Memory B cell (primary cell): ENCODE results near the gene LTBP1.
"Not testable (repeated sequence)": the region's sequence is repeated elsewhere in the genome, so short reads cannot be mapped to it uniquely, and the experiment has no call there.

Source experiments
- ATAC-seq: fragments of 150-1000 bp; cut with Tn5 transposase; 2 replicates; pipeline ENCODE4 v1.10.0; 2021; ENCODE audit warnings: low read depth, mild to moderate bottlenecking, moderate library complexity
- DNase-seq, 2 donors: peaks; one replicate each; pipeline ENCODE4 v3.0.0; 2022; ENCODE audit warnings: low spot score in 2 of 2
- H3K27ac Mint-ChIP-seq: one replicate; pipeline ENCODE4 v1.8.0; 2022; ENCODE audit warnings: mild to moderate bottlenecking, moderate library complexity, mixed read lengths
- H3K27me3 Mint-ChIP-seq: one replicate; pipeline ENCODE4 v1.8.0; 2022; ENCODE audit warnings: mixed read lengths
- H3K36me3 Mint-ChIP-seq: one replicate; pipeline ENCODE4 v1.8.0; 2022; ENCODE audit warnings: mild to moderate bottlenecking, mixed read lengths
- H3K4me1 Mint-ChIP-seq: one replicate; pipeline ENCODE4 v1.8.0; 2022; ENCODE audit warnings: mixed read lengths
- H3K4me3 Mint-ChIP-seq: one replicate; pipeline ENCODE4 v1.8.0; 2022; ENCODE audit warnings: mild to moderate bottlenecking, moderate library complexity, mixed read lengths
- H3K9me3 Mint-ChIP-seq: one replicate; pipeline ENCODE4 v1.8.0; 2022; ENCODE audit warnings: mixed read lengths

Gene LTBP1

DNA sequence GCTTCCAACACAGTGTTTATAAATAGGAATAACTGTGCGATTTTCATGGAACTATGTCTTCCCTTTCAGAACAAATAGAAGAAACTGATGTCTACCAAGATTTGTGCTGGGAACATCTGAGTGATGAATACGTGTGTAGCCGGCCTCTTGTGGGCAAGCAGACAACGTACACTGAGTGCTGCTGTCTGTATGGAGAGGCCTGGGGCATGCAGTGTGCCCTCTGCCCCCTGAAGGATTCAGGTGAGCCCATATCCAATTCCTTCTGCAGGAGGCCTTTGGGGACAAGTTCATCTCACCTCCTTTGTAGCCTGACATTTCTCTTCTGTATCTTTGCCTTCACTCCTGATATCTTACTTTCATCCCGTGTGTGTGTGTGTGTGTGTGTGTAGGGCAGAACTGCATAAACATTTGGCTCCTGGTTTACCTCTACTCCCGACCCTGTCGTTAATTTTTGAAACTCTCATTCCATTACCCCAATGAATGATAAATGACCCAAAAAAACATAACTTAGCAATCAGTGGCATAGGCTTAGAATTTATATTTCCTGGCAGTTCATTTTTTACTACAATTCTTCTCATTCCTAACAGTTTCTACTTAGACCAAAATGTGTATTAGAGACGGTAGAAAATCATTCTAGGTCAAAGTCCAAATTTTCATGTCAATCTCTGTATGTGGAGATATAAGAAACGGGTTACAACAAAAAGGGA, 418.7 kb downstream of the LTBP1 start:
- H3K27ac Mint-ChIP-seq = no peak overlapping the region
- H3K9me3 Mint-ChIP-seq = no peaks in the 10 kb centered on the region
- ATAC-seq (no peak), DNase-seq (no peak)
- no peak overlapping the region for H3K4me3 Mint-ChIP-seq
- H3K27me3 Mint-ChIP-seq = peaks cover 5% of the 10 kb centered on the region
- no peaks in the 10 kb centered on the region for H3K36me3 Mint-ChIP-seq
- H3K4me1 Mint-ChIP-seq = no peaks in the 10 kb centered on the region

DNA sequence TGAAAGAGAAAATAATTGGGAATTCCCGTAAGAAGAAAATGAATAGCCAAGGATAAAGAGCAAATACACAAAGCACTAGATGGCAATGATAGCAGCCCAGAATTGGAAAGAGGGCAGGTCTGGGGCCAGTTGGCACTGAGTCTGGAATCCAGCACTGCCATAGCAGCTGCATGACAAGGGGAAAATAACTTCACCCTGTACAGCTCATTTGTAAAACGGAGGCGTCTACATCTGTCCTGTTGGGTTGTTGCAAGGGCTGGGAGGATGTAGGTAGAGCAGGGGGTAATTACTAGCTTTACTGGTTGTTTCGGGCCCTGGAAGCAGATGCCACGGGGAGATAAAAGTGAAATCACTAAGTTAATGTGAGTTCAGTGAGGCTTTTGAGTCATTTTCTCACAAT, 419.7 kb downstream of the LTBP1 start:
- H3K9me3 Mint-ChIP-seq = no peaks in the 10 kb centered on the region
- no peak overlapping the region for H3K4me3 Mint-ChIP-seq
- H3K4me1 Mint-ChIP-seq = no peaks in the 10 kb centered on the region
- no peak for DNase-seq
- no peak overlapping the region for H3K27ac Mint-ChIP-seq
- ATAC-seq = no peak
- peaks cover 5% of the 10 kb centered on the region for H3K27me3 Mint-ChIP-seq
- no peaks in the 10 kb centered on the region for H3K36me3 Mint-ChIP-seq

DNA sequence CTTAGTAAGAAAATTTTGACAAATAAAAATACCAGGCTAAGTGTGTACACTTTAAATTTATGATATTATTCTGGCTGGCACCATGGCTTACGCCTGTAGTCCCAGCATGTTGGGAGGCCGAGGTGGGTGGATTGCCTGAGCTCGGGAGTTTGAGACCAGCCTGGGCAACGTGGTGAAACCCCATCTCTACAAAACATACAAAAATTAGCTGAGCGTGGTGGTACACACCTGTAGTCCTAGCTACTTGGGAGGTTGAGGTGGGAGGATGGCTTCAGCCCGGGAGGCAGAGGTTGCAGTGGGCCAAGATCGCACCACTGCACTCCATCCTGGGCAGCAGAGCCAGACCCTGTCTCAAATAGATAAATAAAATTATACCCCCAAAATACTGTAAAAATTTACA, 421.8 kb downstream of the LTBP1 start:
- not testable (repeated sequence) for ATAC-seq, H3K4me1 Mint-ChIP-seq, H3K27ac Mint-ChIP-seq, H3K9me3 Mint-ChIP-seq, DNase-seq, H3K27me3 Mint-ChIP-seq, H3K36me3 Mint-ChIP-seq, H3K4me3 Mint-ChIP-seq

DNA sequence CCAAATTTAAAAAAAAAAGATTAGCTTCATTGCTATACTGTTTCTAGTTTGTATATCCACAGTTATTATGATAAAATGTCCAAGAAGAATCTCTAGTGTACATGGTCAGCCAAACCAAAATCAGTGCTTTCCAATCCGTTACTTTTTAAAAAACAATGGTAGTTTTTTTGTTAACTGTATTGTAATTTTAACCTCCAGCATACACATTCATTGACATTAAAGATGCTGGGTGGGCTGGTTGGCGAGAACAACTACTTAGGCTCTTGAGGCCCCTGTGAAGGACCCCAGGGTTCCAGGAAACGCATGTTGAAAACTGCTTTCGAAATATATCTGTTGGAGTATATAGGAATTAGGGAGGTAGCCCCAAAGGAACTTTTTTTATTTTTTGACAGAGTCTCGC, 422.4 kb downstream of the LTBP1 start:
- ATAC-seq (no peak), DNase-seq (no peak)
- H3K27me3 Mint-ChIP-seq = peaks cover 5% of the 10 kb centered on the region
- no peaks in the 10 kb centered on the region for H3K9me3 Mint-ChIP-seq
- H3K4me1 Mint-ChIP-seq = no peaks in the 10 kb centered on the region
- no peak overlapping the region for H3K4me3 Mint-ChIP-seq
- no peaks in the 10 kb centered on the region for H3K36me3 Mint-ChIP-seq
- H3K27ac Mint-ChIP-seq = no peak overlapping the region

DNA sequence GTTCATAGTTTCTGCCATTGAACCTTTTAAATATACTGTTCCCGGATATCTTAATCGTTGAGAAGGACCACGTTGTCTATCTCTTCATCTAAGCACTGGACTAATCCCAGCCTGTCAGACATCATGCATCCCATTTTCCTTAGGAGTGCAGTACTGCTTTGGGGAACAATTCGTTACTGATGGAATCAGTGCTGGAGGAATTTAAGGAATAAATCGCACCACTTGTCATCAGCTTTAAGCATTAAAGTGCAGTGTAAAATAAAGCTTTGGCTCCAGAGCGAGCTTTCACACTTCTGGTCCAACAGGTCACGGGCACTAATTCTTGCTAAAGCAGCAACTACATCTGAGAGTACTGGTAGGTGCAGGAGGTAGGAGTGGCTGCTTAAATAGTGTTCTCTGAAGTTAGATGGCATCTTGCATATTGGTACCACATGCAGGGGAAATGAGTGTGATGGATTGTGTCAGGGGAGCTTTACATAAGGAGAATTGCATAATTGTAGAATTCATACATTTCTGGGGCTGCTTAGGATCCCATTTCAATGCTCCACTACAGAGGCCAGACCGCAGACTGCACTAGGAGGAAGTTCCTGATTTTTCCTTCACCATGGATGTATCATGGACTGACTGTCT, 424.0 kb downstream of the LTBP1 start:
- DNase-seq = no peak
- no peaks in the 10 kb centered on the region for H3K36me3 Mint-ChIP-seq
- H3K9me3 Mint-ChIP-seq = no peaks in the 10 kb centered on the region
- no peak overlapping the region for H3K4me3 Mint-ChIP-seq
- no peak overlapping the region for H3K27ac Mint-ChIP-seq
- no peaks in the 10 kb centered on the region for H3K4me1 Mint-ChIP-seq
- no peak for ATAC-seq
- H3K27me3 Mint-ChIP-seq = peaks cover 2% of the 10 kb centered on the region

DNA sequence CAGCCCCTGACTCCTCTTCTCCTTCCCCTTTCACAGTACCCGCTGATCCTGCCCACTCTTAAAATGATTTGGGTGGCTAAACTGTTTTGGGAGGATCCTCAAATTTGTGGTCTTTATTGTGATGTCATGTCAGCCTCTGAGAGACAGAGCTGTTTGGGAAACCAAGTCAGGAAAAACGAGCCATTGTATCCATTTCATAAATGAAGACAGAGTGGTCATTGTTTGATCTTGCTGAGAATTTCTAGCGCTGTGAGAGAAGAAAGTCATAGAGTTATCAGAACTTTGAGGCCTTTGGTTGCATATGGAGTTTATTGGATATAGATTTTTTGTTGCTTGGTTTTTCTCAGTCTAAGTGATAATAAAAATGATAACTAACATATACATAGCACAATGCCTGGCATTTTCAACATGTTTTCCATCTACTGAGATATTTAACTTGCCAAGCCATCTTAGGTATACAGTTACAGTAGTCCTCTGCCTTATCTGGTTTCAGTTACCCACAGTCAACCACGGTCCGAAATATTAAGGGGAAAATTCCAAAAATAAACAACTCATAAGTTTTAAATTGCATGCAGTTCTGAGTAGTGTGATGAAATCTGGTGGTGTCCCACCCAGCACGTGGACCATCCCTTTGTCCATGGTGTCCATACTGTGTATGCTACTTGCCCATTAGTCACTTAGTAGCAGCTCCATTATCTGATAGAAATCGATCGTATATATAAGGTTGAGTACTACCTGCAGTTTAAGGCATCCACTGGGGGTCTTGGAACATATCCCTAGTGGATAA, 424.7 kb downstream of the LTBP1 start:
- Mint-ChIP-seq H3K4me3 (no peak overlapping the region), H3K9me3 (no peaks in the 10 kb centered on the region), H3K36me3 (no peaks in the 10 kb centered on the region), H3K27ac (no peak overlapping the region), H3K27me3 (no peaks in the 10 kb centered on the region), H3K4me1 (no peaks in the 10 kb centered on the region)
- no peak for DNase-seq
- ATAC-seq = no peak

DNA sequence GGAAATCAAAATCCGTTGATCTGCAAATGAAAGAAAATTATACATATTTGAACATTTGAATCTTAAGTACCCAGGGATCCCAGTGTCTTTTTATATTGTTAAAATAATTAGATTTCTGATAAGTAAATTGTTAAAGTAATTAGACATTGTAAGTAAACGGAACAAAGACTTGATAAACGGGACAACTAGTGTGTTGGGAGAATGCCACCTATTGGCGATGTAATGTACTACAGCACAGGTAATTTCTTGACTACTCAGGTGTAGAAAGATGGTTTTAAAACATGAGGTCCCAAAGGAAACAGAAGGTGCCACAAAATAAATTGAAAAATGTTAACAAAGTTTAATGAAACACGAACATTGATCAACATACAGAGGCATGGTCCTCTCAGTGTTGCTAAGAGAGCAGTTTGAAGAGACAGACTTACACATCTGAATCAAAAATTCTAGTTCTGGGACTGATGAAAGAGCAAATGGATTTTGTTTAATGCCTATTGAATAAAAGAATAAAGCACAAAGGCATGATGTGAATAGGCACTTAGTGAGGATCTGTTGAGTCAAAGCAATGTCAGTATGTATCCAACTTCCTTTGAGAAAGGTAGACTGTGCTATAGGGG, 426.3 kb downstream of the LTBP1 start:
- peak; percentile 50 for ATAC-seq
- DNase-seq = peak; percentile 25 to 46
- no peaks in the 10 kb centered on the region for H3K9me3 Mint-ChIP-seq
- H3K27me3 Mint-ChIP-seq = no peaks in the 10 kb centered on the region
- no peaks in the 10 kb centered on the region for H3K4me1 Mint-ChIP-seq
- no peak overlapping the region for H3K4me3 Mint-ChIP-seq
- H3K36me3 Mint-ChIP-seq = no peaks in the 10 kb centered on the region
- H3K27ac Mint-ChIP-seq = no peak overlapping the region

DNA sequence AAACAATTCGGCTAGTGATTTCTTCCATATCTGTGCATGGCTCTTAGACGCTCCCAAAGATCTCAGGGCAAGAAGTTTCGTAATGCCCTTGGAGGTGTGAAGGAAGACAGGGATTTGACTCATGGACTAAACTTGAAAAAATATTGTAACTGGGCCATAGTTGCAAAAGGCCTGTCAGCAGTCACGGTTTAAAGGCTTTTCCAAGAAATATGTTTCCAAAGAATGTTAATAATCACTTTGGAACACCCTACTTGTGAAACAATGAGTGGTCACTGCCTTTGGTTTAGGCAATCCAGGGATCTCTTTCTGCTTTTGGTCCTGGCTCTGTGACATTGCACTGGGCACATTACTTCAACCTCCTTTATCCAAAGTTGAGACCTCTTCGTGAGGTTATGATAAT, 427.2 kb downstream of the LTBP1 start:
- H3K9me3 Mint-ChIP-seq = no peaks in the 10 kb centered on the region
- no peaks in the 10 kb centered on the region for H3K4me1 Mint-ChIP-seq
- no peaks in the 10 kb centered on the region for H3K36me3 Mint-ChIP-seq
- ATAC-seq (no peak), DNase-seq (no peak)
- H3K27me3 Mint-ChIP-seq = no peaks in the 10 kb centered on the region
- H3K27ac Mint-ChIP-seq = no peak overlapping the region
- no peak overlapping the region for H3K4me3 Mint-ChIP-seq

DNA sequence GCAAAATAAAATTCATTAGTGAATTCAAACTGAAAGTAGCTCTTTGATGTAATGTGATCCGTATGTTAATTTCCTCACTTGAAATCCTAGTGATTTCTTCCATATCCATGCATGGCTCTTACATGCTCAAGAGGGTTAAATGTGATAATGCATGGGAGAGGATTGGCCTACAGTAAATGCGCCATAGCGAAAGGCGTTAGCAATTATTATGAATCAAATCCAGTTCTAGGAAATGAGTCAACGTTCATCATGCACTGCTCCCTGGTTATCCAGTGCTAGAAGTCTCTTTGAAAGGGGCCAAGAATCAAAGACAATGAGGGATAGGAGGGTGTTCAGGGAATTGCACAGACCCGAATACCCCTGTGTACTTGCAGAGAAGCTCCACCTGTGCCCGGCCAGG, 428.3 kb downstream of the LTBP1 start:
- H3K27me3 Mint-ChIP-seq = no peaks in the 10 kb centered on the region
- no peak overlapping the region for H3K27ac Mint-ChIP-seq
- ATAC-seq (no peak), DNase-seq (no peak)
- H3K9me3 Mint-ChIP-seq = no peaks in the 10 kb centered on the region
- H3K4me3 Mint-ChIP-seq = no peak overlapping the region
- H3K4me1 Mint-ChIP-seq = no peaks in the 10 kb centered on the region
- H3K36me3 Mint-ChIP-seq = no peaks in the 10 kb centered on the region

DNA sequence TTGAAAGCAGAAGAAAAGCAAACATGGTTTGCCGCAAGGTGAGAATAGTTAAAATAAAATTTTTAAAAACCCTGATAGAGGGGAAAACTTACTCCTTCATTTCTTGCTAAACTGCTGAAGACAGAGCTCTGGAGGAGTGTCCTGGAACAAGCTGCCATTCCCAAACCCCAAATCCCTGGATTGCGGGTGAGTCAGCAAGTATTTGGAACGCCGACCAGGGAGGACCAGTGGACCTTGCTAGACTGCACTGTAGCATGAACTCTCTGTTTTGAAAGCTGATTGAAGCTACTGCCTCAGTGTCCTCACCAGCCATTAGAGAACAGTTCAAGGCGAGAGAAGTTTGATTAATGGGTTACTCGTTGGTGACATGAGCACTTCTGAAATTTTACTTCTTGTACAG, 430.3 kb downstream of the LTBP1 start:
- ATAC-seq = no peak
- no peaks in the 10 kb centered on the region for H3K9me3 Mint-ChIP-seq
- H3K4me1 Mint-ChIP-seq = peaks cover 5% of the 10 kb centered on the region
- DNase-seq = no peak
- no peak overlapping the region for H3K27ac Mint-ChIP-seq
- no peaks in the 10 kb centered on the region for H3K36me3 Mint-ChIP-seq
- peaks cover 1% of the 10 kb centered on the region for H3K27me3 Mint-ChIP-seq
- no peak overlapping the region for H3K4me3 Mint-ChIP-seq

DNA sequence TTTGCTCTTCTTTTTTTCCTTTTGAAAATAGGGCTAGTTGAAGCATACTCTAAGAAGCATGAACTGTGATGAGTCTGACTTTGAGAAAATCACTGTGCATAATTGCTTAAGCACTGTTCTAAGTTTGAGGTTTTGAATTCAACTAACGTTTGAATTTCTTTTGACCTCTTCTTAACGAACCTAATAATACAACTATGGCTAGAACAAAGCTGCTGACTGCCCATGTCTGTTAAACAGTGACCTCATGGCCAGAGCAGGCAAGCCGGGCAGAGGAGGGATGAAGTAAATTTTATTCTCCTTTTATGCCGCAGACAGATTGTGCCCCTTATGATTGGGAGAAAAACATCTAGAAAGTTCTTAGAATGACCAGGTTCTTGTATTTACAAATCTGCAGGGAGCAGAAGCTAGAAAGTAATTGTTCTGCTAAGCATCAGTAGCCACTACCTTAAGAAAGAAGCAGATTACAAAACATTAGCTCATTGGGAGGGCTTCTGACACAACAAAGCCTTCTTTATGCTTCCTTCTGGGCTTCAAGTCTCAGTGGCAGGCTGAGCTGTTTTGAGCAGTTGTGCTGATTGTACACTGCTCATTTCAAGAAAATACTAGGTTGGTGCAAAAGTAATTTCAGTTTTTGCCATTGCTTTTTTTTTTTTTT, 431.9 kb downstream of the LTBP1 start:
- no peak for ATAC-seq
- H3K9me3 Mint-ChIP-seq = peaks cover 2% of the 10 kb centered on the region
- H3K4me3 Mint-ChIP-seq = no peak overlapping the region
- peaks cover 2% of the 10 kb centered on the region for H3K36me3 Mint-ChIP-seq
- H3K27ac Mint-ChIP-seq = no peak overlapping the region
- peaks cover 4% of the 10 kb centered on the region for H3K27me3 Mint-ChIP-seq
- DNase-seq = no peak
- H3K4me1 Mint-ChIP-seq = peaks cover 7% of the 10 kb centered on the region

DNA sequence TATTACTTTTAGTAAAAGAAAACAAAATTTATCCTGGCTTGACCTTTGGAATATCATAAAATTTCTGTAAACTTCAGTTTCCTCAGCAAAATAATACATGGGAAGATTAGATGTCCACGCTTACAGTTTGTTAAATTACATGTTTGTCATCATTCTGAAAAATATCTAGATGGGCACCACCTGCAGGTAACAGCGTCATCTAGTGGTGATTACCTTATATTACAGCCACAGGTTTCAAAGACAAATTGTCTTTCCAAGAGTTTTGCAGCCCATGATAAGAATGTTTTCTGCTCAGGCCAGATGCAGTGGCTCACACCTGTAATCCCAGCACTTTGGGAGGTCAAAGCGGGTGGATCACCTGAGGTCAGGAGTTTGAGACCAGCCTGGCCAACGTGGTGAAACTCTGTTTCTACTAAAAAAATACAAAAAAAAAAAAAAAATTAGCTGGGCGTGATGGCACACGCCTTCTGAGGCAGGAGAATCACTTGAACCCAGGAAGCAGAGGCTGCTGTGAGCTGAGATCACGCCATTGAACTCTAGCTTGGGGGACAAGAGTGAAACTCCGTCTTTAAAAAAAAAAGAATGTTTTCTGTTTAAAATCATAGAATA, 433.4 kb downstream of the LTBP1 start:
- H3K4me3 Mint-ChIP-seq = no peak overlapping the region
- H3K4me1 Mint-ChIP-seq = peaks cover 7% of the 10 kb centered on the region
- H3K27me3 Mint-ChIP-seq = peaks cover 4% of the 10 kb centered on the region
- peaks cover 2% of the 10 kb centered on the region for H3K9me3 Mint-ChIP-seq
- H3K36me3 Mint-ChIP-seq = peaks cover 2% of the 10 kb centered on the region
- DNase-seq (no peak), ATAC-seq (no peak)
- H3K27ac Mint-ChIP-seq = no peak overlapping the region

DNA sequence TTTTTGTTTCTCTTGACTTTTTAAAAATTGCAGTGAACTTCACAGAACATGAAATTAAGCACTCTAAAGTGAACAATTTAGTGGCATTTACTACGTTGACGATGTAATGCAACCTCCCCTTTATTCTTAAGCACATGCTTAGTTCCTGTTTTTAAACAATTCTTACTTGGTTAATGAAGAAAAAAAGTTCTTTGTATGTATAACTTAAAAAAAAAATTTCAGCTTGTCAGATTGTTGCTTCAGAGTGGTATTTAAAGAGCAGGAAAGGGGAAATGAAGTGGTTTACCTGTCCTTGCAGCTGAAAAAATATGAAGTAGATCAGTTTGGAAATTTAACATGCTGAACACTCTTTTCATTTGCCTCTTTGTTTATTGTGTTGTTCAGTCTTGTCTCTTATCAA, 434.0 kb downstream of the LTBP1 start:
- Mint-ChIP-seq H3K36me3 (peaks cover 2% of the 10 kb centered on the region), H3K9me3 (peaks cover 2% of the 10 kb centered on the region), H3K4me3 (no peak overlapping the region), H3K4me1 (peaks cover 7% of the 10 kb centered on the region), H3K27ac (no peak overlapping the region), H3K27me3 (peaks cover 4% of the 10 kb centered on the region)
- ATAC-seq (no peak), DNase-seq (no peak)
